T-cell (primary cell): ENCODE data around the gene TLE7. TPM values are rescaled to one million over a fixed set of nuclear protein-coding genes. Genes with fewer than 3 reads are reported as not detected.

Experiments
- ATAC-seq, 4 experiments: fragments of 200-7000 bp in 3 of 4; fragments of 150-1000 bp in 1 of 4; cut with Tn5 transposase; replicated peaks in 1 of 4; 1 replicate in 3 of 4; 2 replicates in 1 of 4; pipeline ENCODE4 v1.10.0; 2021; ENCODE audit warnings: moderate library complexity in 3 of 4, mild to moderate bottlenecking in 2 of 4, moderate number of reproducible peaks in 1 of 4
- CTCF ChIA-PET, 2 donors: fragments of 300-600 bp; sonication (Branson Sonifier 250); formaldehyde crosslinking; loops; one replicate each; lab custom pipeline; 2022; ENCODE audit warnings: antibody characterized with exemption in 2 of 2; lab: Charles Lee
- POLR2A ChIA-PET, 2 donors: fragments of 300-600 bp; sonication (Branson Sonifier 250); formaldehyde crosslinking; loops; one replicate each; lab custom pipeline; 2022; ENCODE audit warnings: antibody characterized with exemption in 2 of 2; lab: Charles Lee
- DNase-seq, 35 experiments: peaks; one replicate each; pipeline versions ENCODE4 v3.0.0 to v3.0.0-alpha.2; 2013 to 2023
- H3K27ac ChIP-seq: one replicate; pipeline ENCODE4 v1.5.1; 2013; ENCODE audit warnings: low read length
- H3K27me3 ChIP-seq, 2 experiments: replicated peaks in 1 of 2; 1 replicate in 1 of 2; 2 replicates in 1 of 2; pipeline versions ENCODE4 v1.6.1 to v1.7.0; 2013; ENCODE audit warnings: low read length in 1 of 2, mixed read lengths in 1 of 2; ENCODE audit not compliant: control insufficient read depth in 2 of 2, insufficient read depth in 2 of 2; ENCODE audit errors: extremely low read depth in 1 of 2
- H3K36me3 ChIP-seq, 2 donors: 1 replicate in 1 of 2; 2 replicates in 1 of 2; pipeline versions ENCODE4 v1.6.1 to v1.7.0; 2013; ENCODE audit warnings: low read length in 1 of 2; ENCODE audit not compliant: control insufficient read depth in 2 of 2, insufficient read depth in 1 of 2; ENCODE audit errors: extremely low read depth in 1 of 2
- H3K4me1 ChIP-seq, 2 experiments: 1 replicate in 1 of 2; 2 replicates in 1 of 2; pipeline versions ENCODE4 v1.6.1 to v1.7.0; 2013; ENCODE audit warnings: low read length in 2 of 2, mixed read lengths in 1 of 2; ENCODE audit not compliant: insufficient read depth in 2 of 2, control insufficient read depth in 1 of 2; ENCODE audit errors: extremely low read depth in 1 of 2
- H3K4me3 ChIP-seq, 2 donors: 1 replicate in 1 of 2; 2 replicates in 1 of 2; pipeline versions ENCODE4 v1.5.1 to v1.7.0; 2013; ENCODE audit warnings: mild to moderate bottlenecking in 2 of 2, low read length in 1 of 2, moderate library complexity in 1 of 2; ENCODE audit not compliant: control insufficient read depth in 1 of 2; ENCODE audit errors: extremely low read depth in 1 of 2
- H3K9me3 ChIP-seq: 2 replicates; pipeline ENCODE4 v1.7.0; 2013
- H3K27ac Mint-ChIP-seq, 2 donors: one replicate each; pipeline ENCODE4 v1.8.0; 2020 to 2021; ENCODE audit warnings: mild to moderate bottlenecking in 2 of 2, mixed read lengths in 2 of 2
- H3K27me3 Mint-ChIP-seq, 2 donors: one replicate each; pipeline ENCODE4 v1.8.0; 2021 to 2022; ENCODE audit warnings: mixed read lengths in 2 of 2
- H3K36me3 Mint-ChIP-seq: one replicate; pipeline ENCODE4 v1.8.0; 2021; ENCODE audit warnings: mixed read lengths
- H3K4me1 Mint-ChIP-seq, 3 donors: one replicate each; pipeline ENCODE4 v1.8.0; 2020 to 2022; ENCODE audit warnings: mixed read lengths in 3 of 3, mild to moderate bottlenecking in 1 of 3
- H3K4me3 Mint-ChIP-seq, 3 donors: one replicate each; pipeline ENCODE4 v1.8.0; 2020 to 2022; ENCODE audit warnings: mild to moderate bottlenecking in 3 of 3, mixed read lengths in 3 of 3, moderate library complexity in 3 of 3
- H3K9me3 Mint-ChIP-seq, 3 donors: one replicate each; pipeline ENCODE4 v1.8.0; 2020 to 2022; ENCODE audit warnings: mixed read lengths in 3 of 3
- WGBS: methylation state at CpG from one replicate; pipeline ENCODE4 v1.1.5; 2013; ENCODE audit warnings: missing lambda C conversion rate; ENCODE audit not compliant: insufficient coverage; 5-methylcytosine and 5-hydroxymethylcytosine counted together
- total RNA-seq, 35 experiments: library from RNA in 6 of 35; stranded (reverse) in 6 of 35; fragments of 120-200 nt in 1 of 35; gene quantifications; one replicate each; pipeline versions ENCODE4 v1.2.1 to v1.2.4 and lab custom pipeline; 2013 to 2026

Gene TLE7
- total RNA-seq, 5 donors from 2014 or later (not counting 1 experiment from before 2014, with no cell fraction given), result not detected

- POLR2A ChIA-PET, result no interaction called here
- Mint-ChIP-seq H3K36me3 (no peaks in the 10 kb centered on the region), H3K27me3 (peaks cover 41 to 43% of the 10 kb centered on the region in 2 donors), H3K4me3 (no peak overlapping the region), H3K9me3 (no peaks in the 10 kb centered on the region), H3K4me1 (peaks cover 15 to 19% (median 16%) of the 10 kb centered on the region in 3 donors), H3K27ac (no peak overlapping the region)
- no peak overlapping the region for H3K4me3 ChIP-seq
- H3K9me3 ChIP-seq, result no peaks in the 10 kb centered on the region
- ATAC-seq (no peak), DNase-seq (no peak)
- no peak overlapping the region for H3K27ac ChIP-seq
- CTCF ChIA-PET, result interaction anchor here (0.6 to 1.2 kb wide), 5 partner anchors 84 to 203 kb away, joined by 3 to 7 read pairs (median 3); no protein-coding TSS in a partner anchor
- H3K36me3 ChIP-seq, result no peaks in the 10 kb centered on the region
- peaks cover 0 to 16% of the 10 kb centered on the region in 2 experiments for H3K4me1 ChIP-seq
- WGBS, result 100% methylated on average over 1 of the region's 1 CpG
- peaks cover 0 to 32% of the 10 kb centered on the region in 2 experiments for H3K27me3 ChIP-seq
Measured at GRCh38 chr16:71407731-71408130, 34.1 kb downstream of the TLE7 start.

DNA sequence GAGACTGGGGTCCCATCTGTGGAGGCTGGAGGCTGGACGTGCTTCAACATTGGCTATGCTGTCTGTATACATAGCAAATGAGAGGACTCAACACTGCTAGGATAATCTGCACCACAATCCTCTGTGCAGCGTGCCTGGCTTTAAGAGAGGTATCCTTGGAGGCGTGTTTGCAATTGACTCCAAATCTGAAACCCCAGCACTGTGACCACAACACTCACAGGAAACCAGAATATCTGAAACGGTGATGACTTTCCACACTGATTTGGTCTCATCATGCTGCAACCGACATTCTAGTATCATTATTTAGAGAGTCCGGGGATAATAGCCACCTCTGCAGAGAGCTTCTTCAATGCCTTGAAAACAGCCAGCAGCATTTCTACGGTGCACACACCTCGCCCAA, 35.1 kb downstream of the TLE7 start:
- H3K4me1 ChIP-seq, result peaks cover 0 to 10% of the 10 kb centered on the region in 2 experiments
- no peak overlapping the region for H3K4me3 ChIP-seq
- H3K4me3 Mint-ChIP-seq, result no peak overlapping the region
- no peaks in the 10 kb centered on the region for H3K9me3 ChIP-seq
- no peaks in the 10 kb centered on the region for H3K36me3 ChIP-seq
- H3K27ac Mint-ChIP-seq, result no peak overlapping the region
- peaks cover 0 to 31% of the 10 kb centered on the region in 2 experiments for H3K27me3 ChIP-seq
- no peak for DNase-seq
- CTCF ChIA-PET, result interaction anchor here in 1 of 2 donors (1.2 kb wide), 1 partner anchor 96 kb away, joined by 3 read pairs; no protein-coding TSS in a partner anchor
- no peak overlapping the region for H3K27ac ChIP-seq
- POLR2A ChIA-PET, result no interaction called here
- H3K27me3 Mint-ChIP-seq, result peaks cover 40 to 45% of the 10 kb centered on the region in 2 donors
- no peaks in the 10 kb centered on the region for H3K36me3 Mint-ChIP-seq
- H3K9me3 Mint-ChIP-seq, result no peaks in the 10 kb centered on the region
- ATAC-seq, result no peak
- 13% methylated on average over 4 of the region's 8 CpGs for WGBS
- peaks cover 8 to 17% (median 12%) of the 10 kb centered on the region in 3 donors for H3K4me1 Mint-ChIP-seq

GRCh38 chr16:71406316-71406715, 35.5 kb downstream of the TLE7 start:
- peaks cover 39 to 48% of the 10 kb centered on the region in 2 donors for H3K27me3 Mint-ChIP-seq
- ChIA-PET CTCF (interaction anchor here in 1 of 2 donors (1.2 kb wide), 1 partner anchor 96 kb away, joined by 3 read pairs; no protein-coding TSS in a partner anchor), POLR2A (no interaction called here)
- H3K9me3 Mint-ChIP-seq, result no peaks in the 10 kb centered on the region
- Histone ChIP-seq H3K4me3 (no peak overlapping the region), H3K36me3 (no peaks in the 10 kb centered on the region), H3K27me3 (peaks cover 0 to 31% of the 10 kb centered on the region in 2 experiments), H3K9me3 (no peaks in the 10 kb centered on the region), H3K27ac (no peak overlapping the region), H3K4me1 (peaks cover 0 to 10% of the 10 kb centered on the region in 2 experiments)
- no peaks in the 10 kb centered on the region for H3K36me3 Mint-ChIP-seq
- peak overlapping the region in 1 of 2 donors; percentile 28 for H3K27ac Mint-ChIP-seq
- ATAC-seq, result no peak
- H3K4me3 Mint-ChIP-seq, result no peak overlapping the region
- DNase-seq, result no peak
- WGBS, result 55% methylated on average over 4 of the region's 5 CpGs
- peaks cover 8 to 17% (median 12%) of the 10 kb centered on the region in 3 donors for H3K4me1 Mint-ChIP-seq

DNA sequence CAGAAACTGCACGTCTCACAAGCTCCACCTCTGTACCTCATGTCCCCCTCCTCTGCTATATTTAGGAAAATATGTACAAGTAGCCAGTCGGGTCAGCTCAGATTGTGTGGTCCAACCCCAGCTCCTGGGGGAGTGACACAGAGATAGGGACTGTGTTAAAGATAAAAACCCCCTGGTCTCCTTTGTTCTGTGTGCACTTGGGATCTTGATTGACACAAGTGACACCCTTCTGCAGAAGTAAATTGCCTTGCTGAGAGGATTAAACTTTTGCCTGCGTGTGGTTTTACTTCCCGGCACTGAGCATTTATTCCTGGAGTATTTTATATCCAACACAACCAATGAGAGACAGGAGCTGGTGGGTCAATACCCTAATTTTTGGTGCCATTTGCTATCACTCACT, 37.5 kb downstream of the TLE7 start:
- Mint-ChIP-seq H3K9me3 (no peaks in the 10 kb centered on the region), H3K27ac (no peak overlapping the region), H3K4me3 (no peak overlapping the region), H3K36me3 (no peaks in the 10 kb centered on the region), H3K4me1 (peaks cover 8 to 17% (median 12%) of the 10 kb centered on the region in 3 donors), H3K27me3 (peaks cover 35 to 41% of the 10 kb centered on the region in 2 donors)
- Histone ChIP-seq H3K9me3 (no peaks in the 10 kb centered on the region), H3K27me3 (peaks cover 0 to 22% of the 10 kb centered on the region in 2 experiments), H3K27ac (no peak overlapping the region), H3K36me3 (no peaks in the 10 kb centered on the region), H3K4me1 (peaks cover 0 to 10% of the 10 kb centered on the region in 2 experiments), H3K4me3 (no peak overlapping the region)
- CTCF ChIA-PET, result interaction anchor here in 1 of 2 donors (1.0 kb wide), 1 partner anchor 8 kb away, joined by 3 read pairs; no protein-coding TSS in a partner anchor
- ATAC-seq (no peak), DNase-seq (no peak)
- WGBS, result 90% methylated on average over 2 of the region's 4 CpGs
- POLR2A ChIA-PET, result no interaction called here

GRCh38 chr16:71402674-71403073, 39.2 kb downstream of the TLE7 start:
- Histone ChIP-seq H3K36me3 (no peaks in the 10 kb centered on the region), H3K27ac (no peak overlapping the region), H3K4me1 (peaks cover 0 to 10% of the 10 kb centered on the region in 2 experiments), H3K9me3 (no peaks in the 10 kb centered on the region), H3K27me3 (peaks cover 0 to 21% of the 10 kb centered on the region in 2 experiments), H3K4me3 (no peak overlapping the region)
- peaks cover under 1 to 14% (median 10%) of the 10 kb centered on the region in 3 donors for H3K4me1 Mint-ChIP-seq
- ChIA-PET POLR2A (no interaction called here), CTCF (no interaction called here)
- H3K9me3 Mint-ChIP-seq, result no peaks in the 10 kb centered on the region
- no peaks in the 10 kb centered on the region for H3K36me3 Mint-ChIP-seq
- WGBS, result 77% methylated on average over 8 of the region's 11 CpGs
- ATAC-seq, result no peak
- DNase-seq, result no peak
- no peak overlapping the region for H3K27ac Mint-ChIP-seq
- no peak overlapping the region for H3K4me3 Mint-ChIP-seq
- peaks cover 27 to 39% of the 10 kb centered on the region in 2 donors for H3K27me3 Mint-ChIP-seq

- no peak overlapping the region for H3K27ac ChIP-seq
- H3K4me3 ChIP-seq, result no peak overlapping the region
- ATAC-seq (no peak), DNase-seq (no peak)
- no peak overlapping the region for H3K27ac Mint-ChIP-seq
- no peak overlapping the region for H3K4me3 Mint-ChIP-seq
- 74% methylated on average over 5 of the region's 6 CpGs for WGBS
- no peaks in the 10 kb centered on the region for H3K9me3 ChIP-seq
- peaks cover 0 to 28% of the 10 kb centered on the region in 2 experiments for H3K27me3 ChIP-seq
- no peaks in the 10 kb centered on the region for H3K9me3 Mint-ChIP-seq
- CTCF ChIA-PET, result interaction anchor here in 1 of 2 donors (1.3 kb wide), 1 partner anchor 11 kb away, joined by 3 read pairs; no protein-coding TSS in a partner anchor
- POLR2A ChIA-PET, result no interaction called here
- H3K4me1 ChIP-seq, result peaks cover 0 to 8% of the 10 kb centered on the region in 2 experiments
- H3K4me1 Mint-ChIP-seq, result peaks cover 0 to 8% (median 5%) of the 10 kb centered on the region in 3 donors
- H3K36me3 ChIP-seq, result no peaks in the 10 kb centered on the region
- peaks cover 22 to 41% of the 10 kb centered on the region in 2 donors for H3K27me3 Mint-ChIP-seq
- H3K36me3 Mint-ChIP-seq, result no peaks in the 10 kb centered on the region
Measured at GRCh38 chr16:71402007-71402406, 39.8 kb downstream of the TLE7 start.
